ENCODE data around the gene LENG1. TPM values are rescaled to one million over a fixed set of nuclear protein-coding genes. Genes with fewer than 3 reads are reported as not detected.
"Not testable (repeated sequence)": the region's sequence is repeated elsewhere in the genome, so short reads cannot be mapped to it uniquely, and the experiment has no call there.

The LENG1 gene
- total and polyA plus RNA-seq, 9 of the 15 experiments (the other 6 are each of a cell fraction or from before 2014, with no cell fraction given) = 0.30 to 10.5 (median 4.7) TPM

- ChIA-PET POLR2A (interaction anchor here (0.6 to 1.0 kb wide), 3 partner anchors 11 to 58 kb away, joined by 3 to 4 read pairs (median 3); no protein-coding TSS in a partner anchor), CTCF (ENCODE audit: low intra/inter-chr PET ratio) (no interaction called here)
- no peak for ATAC-seq
- H3K27ac ChIP-seq (ENCODE audit: extremely low read depth, low read depth, low read length) = no peak overlapping the region
- FAIRE-seq = no peak
- intact Hi-C loops (cut with micrococcal nuclease) = no loop called here
- no peaks in the 10 kb centered on the region for H3K27me3 ChIP-seq (ENCODE audit: control insufficient read depth in 2 of 2, insufficient read depth in 2 of 2, low read length in 2 of 2)
- peaks cover 45% of the 10 kb centered on the region for H3K36me3 ChIP-seq (ENCODE audit: control insufficient read depth, insufficient read depth, low read length)
- no peak overlapping the region for H3K4me3 ChIP-seq
- no peak overlapping the region for H2AFZ ChIP-seq (ENCODE audit: low read depth, low read length)
- no peaks in the 10 kb centered on the region for H3K9me1 ChIP-seq (ENCODE audit: control insufficient read depth, insufficient read depth, low read length)
- DNase-seq (ENCODE audit: extremely low read depth in 1 of 4, low spot score in 3 of 4) = no peak
- no TSS peak for BruUV-seq (replicated peaks)
- WGBS (ENCODE audit: insufficient coverage, low coverage, missing lambda C conversion rate) = 88% methylated on average over 7 of the region's 7 CpGs
- TF ChIP-seq GABPB2 (CRISPR knock-in tag; conservative IDR thresholded peaks at IDR 0.05) (no peak), ZNF133 (CRISPR knock-in tag; IDR thresholded peaks at IDR 0.05) (no peak), PHB (CRISPR knock-in tag; IDR thresholded peaks at IDR 0.05) (no peak), ETV5 (CRISPR knock-in tag; IDR thresholded peaks at IDR 0.05; ENCODE audit: low read depth) (no peak), ZNF282 (CRISPR knock-in tag; IDR thresholded peaks at IDR 0.05) (no peak), PRDM10 (IDR thresholded peaks at IDR 0.05; ENCODE audit: partially characterized antibody) (no peak), POLR2A (conservative IDR thresholded peaks at IDR 0.05) (no peak), CBX5 (IDR thresholded peaks at IDR 0.05; ENCODE audit: borderline replicate concordance, low read depth) (no peak), ZNF277 (CRISPR knock-in tag; IDR thresholded peaks at IDR 0.05; ENCODE audit: borderline replicate concordance) (no peak)
- no peaks in the 10 kb centered on the region for H3K9me3 ChIP-seq (replicated peaks; ENCODE audit: control insufficient read depth, insufficient read depth, low read depth, low read length)
- in situ Hi-C loops (cut with MboI) = no loop called here
- no peak overlapping the region for H3K4me2 ChIP-seq (ENCODE audit: insufficient read depth, low read length)
- H4K20me1 ChIP-seq (replicated peaks; ENCODE audit: control insufficient read depth, insufficient read depth, low read length) = peaks cover 8% of the 10 kb centered on the region
- H3K79me2 ChIP-seq (ENCODE audit: control insufficient read depth, insufficient read depth, low read length) = peaks cover 27% of the 10 kb centered on the region
- peaks cover 8 to 22% of the 10 kb centered on the region in 2 experiments; a peak in 3 of 5 replicates for H3K4me1 ChIP-seq (replicated peaks in 1 of 2; ENCODE audit: control insufficient read depth in 2 of 2, insufficient read depth in 2 of 2, low read length in 2 of 2)
- no peak overlapping the region for H3K9ac ChIP-seq (ENCODE audit: insufficient read depth in 1 of 2, low read depth in 2 of 2, low read length in 2 of 2)
Measured at GRCh38 chr19:54196536-54196935, 37.0 kb upstream of the LENG1 start.

- H3K9me1 ChIP-seq (ENCODE audit: control insufficient read depth, insufficient read depth, low read length); H4K20me1 ChIP-seq (replicated peaks; ENCODE audit: control insufficient read depth, insufficient read depth, low read length); FAIRE-seq; DNase-seq (ENCODE audit: extremely low read depth in 1 of 4, low spot score in 3 of 4); H3K4me3 ChIP-seq; H3K27ac ChIP-seq (ENCODE audit: extremely low read depth, low read depth, low read length); ATAC-seq; POLR2A ChIA-PET; H3K9me3 ChIP-seq (replicated peaks; ENCODE audit: control insufficient read depth, insufficient read depth, low read depth, low read length); BruUV-seq (replicated peaks); H3K4me2 ChIP-seq (ENCODE audit: insufficient read depth, low read length); H3K9ac ChIP-seq (ENCODE audit: insufficient read depth in 1 of 2, low read depth in 2 of 2, low read length in 2 of 2); H3K27me3 ChIP-seq (ENCODE audit: control insufficient read depth in 2 of 2, insufficient read depth in 2 of 2, low read length in 2 of 2); CTCF ChIA-PET (ENCODE audit: low intra/inter-chr PET ratio); intact Hi-C loops (cut with micrococcal nuclease); in situ Hi-C loops (cut with MboI); H2AFZ ChIP-seq (ENCODE audit: low read depth, low read length): not testable (repeated sequence)
- peaks cover 9 to 27% of the 10 kb centered on the region in 2 experiments; a peak in 3 of 5 replicates for H3K4me1 ChIP-seq (replicated peaks in 1 of 2; ENCODE audit: control insufficient read depth in 2 of 2, insufficient read depth in 2 of 2, low read length in 2 of 2)
- peaks cover 40% of the 10 kb centered on the region; the same call in 2 of the 3 replicates for H3K36me3 ChIP-seq (ENCODE audit: control insufficient read depth, insufficient read depth, low read length)
- WGBS (ENCODE audit: insufficient coverage, low coverage, missing lambda C conversion rate) = 91% methylated on average over 12 of the region's 12 CpGs
- peaks cover 19% of the 10 kb centered on the region for H3K79me2 ChIP-seq (ENCODE audit: control insufficient read depth, insufficient read depth, low read length)
Measured at GRCh38 chr19:54194463-54194862, 34.9 kb upstream of the LENG1 start.

Measured in K562 (cell line).